Liver (tissue), 9 donors: ENCODE results near the gene WNT1. TPM values are rescaled to one million over a fixed set of nuclear protein-coding genes. Genes with fewer than 3 reads are reported as not detected.
A peak's percentile ranks its signal among the peaks of the same experiment; 100 is the strongest.

Experiments used
- DNase-seq: peaks from one replicate; pipeline ENCODE4 v3.0.0-alpha.2; 2017; ENCODE audit warnings: low spot score
- H3K27ac ChIP-seq, 2 donors: one replicate each; pipeline ENCODE4 v1.7.0; 2013; ENCODE audit warnings: inconsistent platforms in 2 of 2, low read length in 2 of 2, control low read depth in 1 of 2, low read depth in 1 of 2, mild to moderate bottlenecking in 1 of 2
- H3K27me3 ChIP-seq, 4 donors: one replicate each; pipeline versions ENCODE4 v1.6.1 to v1.7.0; 2013; ENCODE audit warnings: low read length in 3 of 4, inconsistent platforms in 1 of 4, mild to moderate bottlenecking in 1 of 4, moderate library complexity in 1 of 4; ENCODE audit not compliant: control insufficient read depth in 4 of 4, insufficient read depth in 4 of 4
- H3K36me3 ChIP-seq, 4 donors: one replicate each; pipeline versions ENCODE4 v1.6.1 to v1.7.0; 2013; ENCODE audit warnings: low read length in 3 of 4, mild to moderate bottlenecking in 3 of 4, low read depth in 1 of 4, moderate library complexity in 1 of 4; ENCODE audit not compliant: control insufficient read depth in 4 of 4, insufficient read depth in 3 of 4
- H3K4me1 ChIP-seq, 4 donors: one replicate each; pipeline versions ENCODE4 v1.6.1 to v1.7.0; 2013; ENCODE audit warnings: low read length in 3 of 4, mild to moderate bottlenecking in 3 of 4, moderate library complexity in 1 of 4; ENCODE audit not compliant: control insufficient read depth in 4 of 4, insufficient read depth in 4 of 4
- H3K4me3 ChIP-seq, 3 donors: one replicate each; pipeline versions ENCODE4 v1.6.1 to v1.7.0; 2013; ENCODE audit warnings: low read length in 3 of 3, control low read depth in 1 of 3, low read depth in 1 of 3, mild to moderate bottlenecking in 1 of 3
- H3K9ac ChIP-seq, 2 donors: one replicate each; pipeline ENCODE4 v1.7.0; 2013; ENCODE audit warnings: low read length in 2 of 2, mild to moderate bottlenecking in 2 of 2, moderate library complexity in 2 of 2, control low read depth in 1 of 2, low read depth in 1 of 2
- H3K9me3 ChIP-seq, 4 donors: one replicate each; pipeline versions ENCODE4 v1.6.1 to v1.7.0; 2013; ENCODE audit warnings: low read length in 3 of 4; ENCODE audit not compliant: control insufficient read depth in 4 of 4
- ATF3 ChIP-seq: IDR thresholded peaks from 2 replicates; pipeline ENCODE4 v1.6.1; 2016; ENCODE audit warnings: antibody characterized with exemption
- EGR1 ChIP-seq, 2 donors: IDR thresholded peaks; 2 replicates each; pipeline ENCODE4 v1.6.1; 2016 to 2018; ENCODE audit warnings: antibody characterized with exemption in 2 of 2, low read depth in 2 of 2
- FOXA1 ChIP-seq: IDR thresholded peaks from 2 replicates; pipeline ENCODE4 v1.6.1; 2016; ENCODE audit warnings: antibody characterized with exemption
- FOXA2 ChIP-seq: IDR thresholded peaks from 2 replicates; pipeline ENCODE4 v1.6.1; 2016; ENCODE audit warnings: antibody characterized with exemption
- GABPA ChIP-seq, 2 donors: IDR thresholded peaks in 1 of 2; conservative IDR thresholded peaks in 1 of 2; 2 replicates each; pipeline ENCODE4 v1.6.1; 2016; ENCODE audit warnings: antibody characterized with exemption in 2 of 2, mild to moderate bottlenecking in 1 of 2, moderate library complexity in 1 of 2
- HNF4G ChIP-seq: IDR thresholded peaks from 2 replicates; pipeline ENCODE4 v1.6.1; 2016; ENCODE audit warnings: antibody characterized with exemption
- JUND ChIP-seq, 2 donors: IDR thresholded peaks; 2 replicates each; pipeline ENCODE4 v1.6.1; 2016; ENCODE audit warnings: antibody characterized with exemption in 2 of 2
- NR2F2 ChIP-seq: IDR thresholded peaks from 2 replicates; pipeline ENCODE4 v1.6.1; 2016; ENCODE audit warnings: antibody characterized with exemption
- RAD21 ChIP-seq, 2 donors: IDR thresholded peaks; 2 replicates each; pipeline ENCODE4 v1.6.1; 2016; ENCODE audit warnings: antibody characterized with exemption in 2 of 2, mild to moderate bottlenecking in 2 of 2
- REST ChIP-seq: IDR thresholded peaks from 2 replicates; pipeline ENCODE4 v1.6.1; 2016; ENCODE audit warnings: antibody characterized with exemption, mild to moderate bottlenecking
- RXRA ChIP-seq, 2 donors: IDR thresholded peaks; 2 replicates each; pipeline ENCODE4 v1.6.1; 2017 to 2018; ENCODE audit warnings: antibody characterized with exemption in 2 of 2, mild to moderate bottlenecking in 1 of 2
- TAF1 ChIP-seq: conservative IDR thresholded peaks from 2 replicates; pipeline ENCODE4 v1.6.1; 2016; ENCODE audit warnings: antibody characterized with exemption, mild to moderate bottlenecking
- WGBS: extraction: QIAGEN DNeasy Blood & Tissue Kit; methylation state at CpG from one replicate; pipeline ENCODE4 v1.1.7; 2013; 5-methylcytosine and 5-hydroxymethylcytosine counted together
- polyA plus RNA-seq, 2 donors: library from polyadenylated mRNA; stranded (reverse) in 1 of 2; unstranded in 1 of 2; fragments of 200-250 nt in 1 of 2; fragments of >200 nt in 1 of 2; fragmentation: Nextera tagmentation in 1 of 2; extraction: Ambion mirVana in 1 of 2; gene quantifications; one replicate each; pipeline versions ENCODE4 v1.2.1 to v1.2.3, GENCODE V29; 2013 to 2015
- total RNA-seq, 2 donors: library from RNA; depleted of rRNA; stranded (reverse); fragments of >200 nt; gene quantifications; one replicate each; pipeline ENCODE4 v1.2.3, GENCODE V29; 2014
- TF ChIP-seq, protein P1 (sequence below): IDR thresholded peaks from 2 replicates; pipeline ENCODE4 v1.6.1; 2016; ENCODE audit warnings: antibody characterized with exemption
- TF ChIP-seq, protein P2 (sequence below): IDR thresholded peaks from 2 replicates; pipeline ENCODE4 v1.6.1; 2016; ENCODE audit warnings: antibody characterized with exemption
- donor health status: healthy.
- donor health status: healthy.
- donor health status: healthy.
- donor health status: healthy.
- donor health status: healthy.

Gene WNT1
- total and polyA plus RNA-seq, 4 donors, result not detected

DNA sequence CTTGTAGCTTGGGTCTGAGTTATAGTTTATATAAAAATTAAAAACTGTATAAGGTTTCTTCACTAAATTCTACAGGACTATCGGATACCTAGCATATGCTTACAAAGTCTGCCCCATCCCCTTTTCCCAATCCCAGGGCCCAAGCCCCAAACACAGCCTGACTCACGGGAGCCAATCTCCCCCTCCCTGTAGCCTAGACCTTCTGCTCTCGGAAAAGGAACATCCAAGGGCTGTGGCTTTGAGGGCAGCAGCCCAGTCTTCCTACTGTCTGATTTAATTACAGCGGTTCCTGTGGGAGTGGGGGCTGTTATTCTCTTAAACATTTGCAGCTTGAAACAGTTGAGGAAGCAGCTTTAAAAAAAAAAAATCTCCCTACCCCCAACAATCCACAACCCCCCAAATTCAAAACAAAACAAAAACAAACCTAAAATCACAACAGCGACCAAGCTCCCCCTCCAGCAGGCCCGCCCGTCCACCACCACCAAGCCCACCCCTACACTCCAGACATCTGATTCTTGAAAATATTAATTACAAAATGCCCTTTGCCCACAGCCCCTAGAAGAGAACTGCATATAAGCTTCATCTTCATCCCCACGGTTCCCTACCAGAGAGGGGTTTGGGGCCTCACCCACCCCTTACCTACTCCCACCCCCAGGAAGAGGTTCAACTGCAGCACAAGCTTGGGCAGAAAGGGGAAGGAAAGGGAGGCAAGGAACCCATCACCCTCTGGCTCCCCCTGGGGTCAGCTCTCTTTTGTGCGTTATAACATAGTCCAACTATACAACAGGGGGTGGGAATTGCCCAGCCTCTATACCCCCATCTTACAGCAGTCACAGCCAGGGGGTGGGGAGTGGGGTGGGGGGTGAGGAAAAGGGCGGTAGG is 41.6 kb downstream of the WNT1 start:
- Histone ChIP-seq H3K9ac (no peak overlapping the region), H3K27me3 (no peaks in the 10 kb centered on the region), H3K27ac (peak overlapping the region; percentile 87 to 92), H3K4me1 (peaks cover 4 to 16% (median 9%) of the 10 kb centered on the region in 4 donors), H3K36me3 (peaks cover 10 to 33% (median 28%) of the 10 kb centered on the region in 4 donors), H3K9me3 (no peaks in the 10 kb centered on the region), H3K4me3 (peak overlapping the region in 1 of 3 donors; percentile 64)
- no peak for DNase-seq
- 79% methylated on average over 10 of the region's 10 CpGs for WGBS
- TF ChIP-seq TAF1, result no peak
- TF ChIP-seq EGR1 (IDR thresholded peaks at IDR 0.05; ENCODE audit: low read depth in 2 of 2), result no peak
- no peak for TF ChIP-seq FOXA1

DNA sequence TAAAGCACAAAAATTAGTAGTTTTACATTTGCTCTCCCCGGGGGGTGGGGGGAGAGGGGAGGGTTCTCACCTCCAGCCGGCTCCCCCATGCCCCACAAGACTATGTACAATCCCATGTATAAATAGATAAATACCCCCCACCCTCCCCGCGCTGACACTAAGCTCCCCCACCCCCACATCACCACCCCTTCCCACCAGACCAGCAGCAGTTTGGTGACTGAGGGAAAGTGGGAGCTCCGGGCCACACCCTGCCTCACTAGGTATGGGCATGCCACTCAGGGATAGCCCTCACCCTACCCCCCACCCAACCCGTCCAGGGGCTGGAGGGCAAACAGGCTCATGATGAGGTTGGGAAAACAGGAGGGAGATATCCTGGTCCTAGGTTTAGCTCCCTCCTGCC is 42.3 kb downstream of the WNT1 start:
- Histone ChIP-seq H3K27me3 (no peaks in the 10 kb centered on the region), H3K4me1 (peaks cover 4 to 16% (median 9%) of the 10 kb centered on the region in 4 donors), H3K9ac (no peak overlapping the region), H3K4me3 (no peak overlapping the region), H3K36me3 (peaks cover 10 to 40% (median 34%) of the 10 kb centered on the region in 4 donors), H3K9me3 (no peaks in the 10 kb centered on the region), H3K27ac (no peak overlapping the region)
- whole genome bisulfite sequencing, result 91% methylated on average over 6 of the region's 6 CpGs
- no peak for DNase-seq
- no peak for TF ChIP-seq ATF3
- no peak for TF ChIP-seq FOXA2
- TF ChIP-seq FOXA1, result no peak
- TF ChIP-seq REST, result no peak
- no peak for TF ChIP-seq NR2F2
- no peak for TF ChIP-seq RAD21 (IDR thresholded peaks at IDR 0.05)
- no peak for TF ChIP-seq HNF4G
- TF ChIP-seq TAF1, result no peak
- TF ChIP-seq GABPA (IDR thresholded peaks at IDR 0.05 in 1 of 2, conservative IDR thresholded peaks at IDR 0.05 in 1 of 2), result no peak
- TF ChIP-seq, protein P1, sequence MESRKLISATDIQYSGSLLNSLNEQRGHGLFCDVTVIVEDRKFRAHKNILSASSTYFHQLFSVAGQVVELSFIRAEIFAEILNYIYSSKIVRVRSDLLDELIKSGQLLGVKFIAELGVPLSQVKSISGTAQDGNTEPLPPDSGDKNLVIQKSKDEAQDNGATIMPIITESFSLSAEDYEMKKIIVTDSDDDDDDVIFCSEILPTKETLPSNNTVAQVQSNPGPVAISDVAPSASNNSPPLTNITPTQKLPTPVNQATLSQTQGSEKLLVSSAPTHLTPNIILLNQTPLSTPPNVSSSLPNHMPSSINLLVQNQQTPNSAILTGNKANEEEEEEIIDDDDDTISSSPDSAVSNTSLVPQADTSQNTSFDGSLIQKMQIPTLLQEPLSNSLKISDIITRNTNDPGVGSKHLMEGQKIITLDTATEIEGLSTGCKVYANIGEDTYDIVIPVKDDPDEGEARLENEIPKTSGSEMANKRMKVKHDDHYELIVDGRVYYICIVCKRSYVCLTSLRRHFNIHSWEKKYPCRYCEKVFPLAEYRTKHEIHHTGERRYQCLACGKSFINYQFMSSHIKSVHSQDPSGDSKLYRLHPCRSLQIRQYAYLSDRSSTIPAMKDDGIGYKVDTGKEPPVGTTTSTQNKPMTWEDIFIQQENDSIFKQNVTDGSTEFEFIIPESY, result no peak
- TF ChIP-seq, protein P2, sequence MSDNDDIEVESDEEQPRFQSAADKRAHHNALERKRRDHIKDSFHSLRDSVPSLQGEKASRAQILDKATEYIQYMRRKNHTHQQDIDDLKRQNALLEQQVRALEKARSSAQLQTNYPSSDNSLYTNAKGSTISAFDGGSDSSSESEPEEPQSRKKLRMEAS, result no peak
- TF ChIP-seq EGR1 (IDR thresholded peaks at IDR 0.05; ENCODE audit: low read depth in 2 of 2), result no peak
- TF ChIP-seq RXRA (IDR thresholded peaks at IDR 0.05), result no peak
- no peak for TF ChIP-seq JUND (IDR thresholded peaks at IDR 0.05)
